HEK293 (cell line): ENCODE data around the gene ICAM4.

Source experiments
- ZBTB49 ChIP-seq: fragments of 450-650 bp; formaldehyde crosslinking; IDR thresholded peaks from 2 replicates; pipeline ENCODE4 v1.5.1; 2016; ENCODE audit warnings: missing biosample characterization, missing genetic modification characterization, low read depth
- TF ChIP-seq, protein P1 (sequence below): fragments of 450-650 bp; formaldehyde crosslinking; IDR thresholded peaks from 2 replicates; pipeline ENCODE4 v1.5.1; 2016; ENCODE audit warnings: missing biosample characterization, missing genetic modification characterization

GRCh38 chr19:10259162-10259905, 27.4 kb upstream of the ICAM4 start:
- TF ChIP-seq, protein P1, sequence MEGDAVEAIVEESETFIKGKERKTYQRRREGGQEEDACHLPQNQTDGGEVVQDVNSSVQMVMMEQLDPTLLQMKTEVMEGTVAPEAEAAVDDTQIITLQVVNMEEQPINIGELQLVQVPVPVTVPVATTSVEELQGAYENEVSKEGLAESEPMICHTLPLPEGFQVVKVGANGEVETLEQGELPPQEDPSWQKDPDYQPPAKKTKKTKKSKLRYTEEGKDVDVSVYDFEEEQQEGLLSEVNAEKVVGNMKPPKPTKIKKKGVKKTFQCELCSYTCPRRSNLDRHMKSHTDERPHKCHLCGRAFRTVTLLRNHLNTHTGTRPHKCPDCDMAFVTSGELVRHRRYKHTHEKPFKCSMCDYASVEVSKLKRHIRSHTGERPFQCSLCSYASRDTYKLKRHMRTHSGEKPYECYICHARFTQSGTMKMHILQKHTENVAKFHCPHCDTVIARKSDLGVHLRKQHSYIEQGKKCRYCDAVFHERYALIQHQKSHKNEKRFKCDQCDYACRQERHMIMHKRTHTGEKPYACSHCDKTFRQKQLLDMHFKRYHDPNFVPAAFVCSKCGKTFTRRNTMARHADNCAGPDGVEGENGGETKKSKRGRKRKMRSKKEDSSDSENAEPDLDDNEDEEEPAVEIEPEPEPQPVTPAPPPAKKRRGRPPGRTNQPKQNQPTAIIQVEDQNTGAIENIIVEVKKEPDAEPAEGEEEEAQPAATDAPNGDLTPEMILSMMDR (tag by site-specific recombination), result peak; percentile 85
- TF ChIP-seq ZBTB49 (tag by site-specific recombination), result no peak
